BLaER1 treated with 17β-estradiol and CSF1 and Interleukin-3, amounts not matched to agents 10 nM and 100 nM (cell line): Measurements from ENCODE around the gene CFAP107.

Experiments
- H3K27ac ChIP-seq, 11 experiments: shearing (Covaris generic); formaldehyde crosslinking; 2 replicates each; pipeline ENCODE4 v1.8.1; 2022
- H3K27me3 ChIP-seq, 11 experiments: shearing (Covaris generic); formaldehyde crosslinking; 2 replicates each; pipeline ENCODE4 v1.8.1; 2022
- H3K36me3 ChIP-seq, 11 experiments: shearing (Covaris generic); formaldehyde crosslinking; 2 replicates each; pipeline ENCODE4 v1.8.1; 2022
- H3K4me1 ChIP-seq, 10 experiments: shearing (Covaris generic); formaldehyde crosslinking; 2 replicates each; pipeline ENCODE4 v1.8.1; 2022
- H3K4me2 ChIP-seq, 11 experiments: shearing (Covaris generic); formaldehyde crosslinking; 2 replicates each; pipeline ENCODE4 v1.8.1; 2022
- H3K4me3 ChIP-seq, 10 experiments: shearing (Covaris generic); formaldehyde crosslinking; 2 replicates each; pipeline ENCODE4 v1.8.1; 2022
- H3K9ac ChIP-seq, 11 experiments: shearing (Covaris generic); formaldehyde crosslinking; 2 replicates each; pipeline ENCODE4 v1.8.1; 2022
- H3K9me3 ChIP-seq, 11 experiments: shearing (Covaris generic); formaldehyde crosslinking; replicated peaks in 1 of 11; 2 replicates each; pipeline ENCODE4 v1.8.1; 2022
- H4K20me1 ChIP-seq, 11 experiments: shearing (Covaris generic); formaldehyde crosslinking; 2 replicates each; pipeline ENCODE4 v1.8.1; 2022
- Cebpa-rat ChIP-seq, 11 experiments: shearing (Covaris generic); IDR thresholded peaks; 2 replicates each; pipeline ENCODE4 v1.8.1; 2022

CFAP107 gene

DNA sequence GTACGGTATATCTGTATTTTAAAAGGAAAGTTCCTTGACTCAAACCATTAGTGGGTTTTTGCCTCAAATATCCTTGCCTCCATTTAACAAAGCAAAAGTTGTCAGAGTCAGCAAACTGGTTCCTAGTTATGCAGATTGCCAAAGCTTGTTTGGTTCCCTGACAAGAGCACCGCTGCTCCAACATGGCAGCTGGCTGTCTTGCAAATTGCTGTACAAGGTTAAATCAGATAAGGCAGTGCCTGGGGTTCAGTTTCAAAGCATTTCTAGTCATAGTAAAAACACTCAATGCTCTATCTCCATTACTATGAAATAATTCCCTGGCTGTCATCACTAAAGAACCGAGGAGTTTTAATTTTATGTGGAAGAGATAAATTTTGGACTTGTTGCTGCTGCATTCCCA lies 11.3 kb upstream of the CFAP107 start:
- Histone ChIP-seq H3K27ac (no peak overlapping the region), H3K4me1 (no peaks in the 10 kb centered on the region; a peak in 1 of 20 replicates), H3K4me3 (no peak overlapping the region), H3K9ac (no peak overlapping the region), H4K20me1 (no peaks in the 10 kb centered on the region), H3K27me3 (no peaks in the 10 kb centered on the region), H3K4me2 (no peak overlapping the region), H3K36me3 (no peaks in the 10 kb centered on the region), H3K9me3 (peaks cover 27 to 54% (median 37%) of the 10 kb centered on the region in 11 experiments)
- no peak for TF ChIP-seq Cebpa-rat (IDR thresholded peaks at IDR 0.05)

DNA sequence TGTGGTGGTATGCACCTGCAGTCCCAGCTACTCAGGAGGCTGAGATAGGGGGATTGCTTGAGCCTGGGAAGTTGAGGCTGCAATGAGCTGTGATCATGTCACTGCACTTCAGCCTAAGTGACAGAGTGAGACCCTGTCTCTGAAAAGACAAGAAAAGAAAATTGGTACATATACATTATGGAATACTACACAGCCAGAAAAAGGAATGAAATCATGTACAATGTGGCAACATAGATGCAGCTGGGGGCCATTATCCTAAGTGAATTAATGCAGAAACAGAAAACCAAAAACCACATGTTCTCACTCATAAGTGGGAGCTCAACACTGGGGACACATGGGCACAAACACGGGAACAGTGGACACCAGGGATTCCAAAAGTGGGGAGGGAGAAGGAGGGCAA lies 7.1 kb upstream of the CFAP107 start:
- Histone ChIP-seq H3K4me1 (no peaks in the 10 kb centered on the region; a peak in 1 of 20 replicates), H4K20me1 (no peaks in the 10 kb centered on the region), H3K9ac (no peak overlapping the region), H3K4me2 (no peak overlapping the region), H3K27me3 (no peaks in the 10 kb centered on the region), H3K36me3 (no peaks in the 10 kb centered on the region), H3K9me3 (peaks cover 0 to 25% (median 8%) of the 10 kb centered on the region in 11 experiments; a peak in 11 of 22 replicates), H3K27ac (no peak overlapping the region), H3K4me3 (no peak overlapping the region)
- TF ChIP-seq Cebpa-rat (IDR thresholded peaks at IDR 0.05) = no peak

DNA sequence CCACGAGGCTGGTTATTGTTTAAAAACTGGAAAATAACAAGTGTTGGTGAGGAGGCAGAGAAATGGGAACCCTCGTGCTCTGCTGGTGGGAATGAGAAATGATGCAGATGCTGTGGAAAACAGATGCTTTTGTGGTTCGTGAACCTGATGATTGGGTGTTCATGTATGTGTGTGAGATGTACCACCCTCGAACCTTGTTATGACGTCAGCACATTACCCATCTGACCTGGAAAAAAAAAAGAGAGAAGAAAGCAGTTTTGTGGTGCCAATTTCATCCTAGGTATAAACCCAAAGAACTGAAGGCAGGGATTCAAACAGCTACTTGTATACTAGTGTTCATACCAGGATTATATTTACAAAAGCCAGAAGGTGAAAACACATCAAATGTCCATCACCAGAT lies 6.4 kb upstream of the CFAP107 start:
- H3K4me2 ChIP-seq = no peak overlapping the region
- no peak overlapping the region for H3K4me3 ChIP-seq
- TF ChIP-seq Cebpa-rat (IDR thresholded peaks at IDR 0.05) = no peak
- no peaks in the 10 kb centered on the region; a peak in 1 of 20 replicates for H3K4me1 ChIP-seq
- no peaks in the 10 kb centered on the region for H3K36me3 ChIP-seq
- no peak overlapping the region for H3K27ac ChIP-seq
- H3K9me3 ChIP-seq = peaks cover 0 to 21% (median 8%) of the 10 kb centered on the region in 11 experiments; a peak in 10 of 22 replicates
- no peaks in the 10 kb centered on the region for H4K20me1 ChIP-seq
- H3K9ac ChIP-seq = no peak overlapping the region
- no peaks in the 10 kb centered on the region for H3K27me3 ChIP-seq

DNA sequence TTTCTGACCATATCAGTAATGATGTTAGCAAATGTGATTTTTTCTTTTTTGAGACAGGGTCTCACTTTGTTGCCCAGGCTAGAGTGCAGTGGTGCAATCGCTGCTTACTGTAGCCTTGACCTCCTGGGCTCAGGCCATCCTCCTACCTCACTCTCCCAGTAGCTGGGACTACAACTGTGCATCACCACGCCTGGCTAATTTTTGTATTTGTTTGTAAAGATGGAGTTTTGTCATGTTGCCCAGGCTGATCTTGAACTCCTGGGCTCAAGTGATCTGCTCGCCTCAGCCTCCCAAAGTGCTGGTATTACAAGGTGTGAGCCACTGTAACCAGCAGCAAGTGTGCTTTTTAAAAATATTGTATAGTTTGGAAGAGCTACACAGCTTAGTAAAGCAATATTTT lies 4.1 kb upstream of the CFAP107 start:
- Histone ChIP-seq H3K36me3 (no peaks in the 10 kb centered on the region), H3K27me3 (no peaks in the 10 kb centered on the region), H4K20me1 (no peaks in the 10 kb centered on the region), H3K9ac (no peak overlapping the region), H3K4me2 (no peak overlapping the region), H3K4me3 (no peak overlapping the region), H3K4me1 (no peaks in the 10 kb centered on the region; a peak in 1 of 20 replicates), H3K27ac (no peak overlapping the region), H3K9me3 (peaks cover 0 to 14% (median 8%) of the 10 kb centered on the region in 11 experiments; a peak in 11 of 22 replicates)
- TF ChIP-seq Cebpa-rat (IDR thresholded peaks at IDR 0.05) = no peak

DNA sequence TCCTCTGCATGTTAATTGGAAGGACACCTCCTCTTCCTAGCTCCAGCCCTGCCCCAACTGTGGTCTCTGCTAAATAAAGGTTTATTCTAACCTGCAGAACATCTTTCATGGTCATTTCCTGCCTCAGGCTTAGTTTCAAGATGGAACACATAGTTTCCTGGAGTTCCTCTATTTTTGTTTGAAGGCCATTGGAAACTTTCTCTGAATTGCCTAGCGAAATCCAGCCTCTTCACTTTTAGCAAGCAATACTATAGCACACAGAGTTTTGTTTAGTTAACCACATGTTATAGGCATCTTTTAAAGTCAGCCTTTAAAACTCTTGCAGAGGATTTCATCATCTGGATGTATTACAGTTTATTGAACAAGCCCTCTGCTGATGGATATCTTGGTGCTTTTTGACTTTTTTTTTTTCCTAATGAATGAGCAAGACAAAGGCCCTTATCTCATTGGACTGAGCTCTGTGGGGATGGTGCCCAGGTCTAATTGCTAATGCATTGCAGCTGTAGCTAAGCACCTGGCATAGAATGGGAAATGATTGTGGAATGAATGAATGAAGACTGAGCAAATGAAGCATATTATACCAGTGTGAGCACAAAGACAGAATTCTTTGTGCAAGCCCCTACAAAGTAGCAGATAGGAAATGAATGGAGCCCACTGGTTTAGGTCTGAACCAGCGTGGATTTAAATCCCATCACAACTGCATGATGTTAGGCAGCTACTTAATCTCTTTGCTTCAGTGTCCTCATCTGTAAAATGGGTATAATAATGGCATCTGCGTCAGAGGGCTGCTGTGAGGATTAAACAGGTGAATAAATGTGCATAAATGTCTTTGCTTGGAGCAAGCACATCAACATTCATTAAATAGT lies 641 bp upstream of the CFAP107 start:
- no peaks in the 10 kb centered on the region for H3K27me3 ChIP-seq
- H3K27ac ChIP-seq = no peak overlapping the region
- H3K4me3 ChIP-seq = no peak overlapping the region
- H3K4me1 ChIP-seq = no peaks in the 10 kb centered on the region
- no peak overlapping the region for H3K9ac ChIP-seq
- no peaks in the 10 kb centered on the region for H4K20me1 ChIP-seq
- H3K4me2 ChIP-seq = no peak overlapping the region
- TF ChIP-seq Cebpa-rat (IDR thresholded peaks at IDR 0.05) = no peak
- H3K9me3 ChIP-seq = peaks cover 32 to 38% (median 33%) of the 10 kb centered on the region in 11 experiments
- H3K36me3 ChIP-seq = 0 out of 22 replicates have a peak, but pooled peaks cover 0 to 4% (median 0%) of the 10 kb centered on the region in 11 experiments

DNA sequence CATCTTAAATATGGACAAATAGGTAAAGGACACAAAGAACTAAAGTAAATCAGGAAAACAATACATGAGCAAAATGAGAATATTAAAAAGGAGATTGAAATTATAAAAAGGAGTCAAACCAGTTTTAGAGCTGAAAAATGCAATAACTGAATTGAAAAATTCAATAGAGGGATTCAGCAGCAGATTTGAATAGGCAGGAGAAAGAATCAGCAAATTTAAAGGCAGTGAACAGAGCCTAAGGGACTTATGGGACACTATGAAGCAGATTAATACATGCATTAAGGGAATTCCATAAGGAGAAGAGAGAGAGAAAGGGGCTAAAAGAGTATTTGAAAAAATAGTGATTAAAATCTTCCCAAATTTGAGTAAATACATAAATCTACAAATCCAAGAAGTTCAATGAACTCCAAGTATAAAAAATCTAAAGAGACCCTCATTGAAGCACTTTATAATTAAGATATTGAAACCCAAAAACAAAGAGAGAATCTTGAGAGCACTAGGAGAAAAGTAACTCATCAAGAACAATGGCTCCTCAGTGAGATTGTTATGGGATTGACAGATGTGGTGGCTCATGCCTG lies 2.9 kb downstream of the CFAP107 start:
- H3K4me3 ChIP-seq = no peak overlapping the region; a peak in 1 of 20 replicates
- peaks cover 35 to 41% (median 38%) of the 10 kb centered on the region in 11 experiments for H3K9me3 ChIP-seq
- no peak for TF ChIP-seq Cebpa-rat (IDR thresholded peaks at IDR 0.05)
- H3K36me3 ChIP-seq = 0 out of 22 replicates have a peak, but pooled peaks cover 0 to 4% (median 0%) of the 10 kb centered on the region in 11 experiments
- no peaks in the 10 kb centered on the region for H4K20me1 ChIP-seq
- H3K9ac ChIP-seq = no peak overlapping the region
- no peak overlapping the region for H3K27ac ChIP-seq
- H3K4me2 ChIP-seq = no peak overlapping the region
- H3K27me3 ChIP-seq = no peaks in the 10 kb centered on the region
- H3K4me1 ChIP-seq = no peaks in the 10 kb centered on the region

DNA sequence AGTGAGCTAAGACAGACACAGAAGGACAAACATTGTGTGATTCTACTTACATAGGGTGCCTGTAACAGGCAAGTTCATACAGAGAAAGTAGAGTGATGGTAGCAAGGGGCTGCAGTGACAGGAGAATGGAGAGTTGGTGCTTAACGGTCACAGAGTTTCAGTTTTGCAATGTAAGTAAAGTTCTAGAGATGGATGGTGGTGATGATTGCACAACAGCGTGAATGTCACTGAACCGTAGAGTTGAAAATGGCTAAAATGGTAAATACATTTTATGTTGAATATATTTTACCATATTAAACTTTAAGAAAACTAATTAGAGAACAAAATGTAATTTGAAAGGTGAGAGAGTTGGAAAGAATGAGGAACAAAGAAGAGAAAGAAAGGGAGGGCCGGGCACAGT lies 8.7 kb downstream of the CFAP107 start:
- Histone ChIP-seq H3K27me3 (no peaks in the 10 kb centered on the region), H3K4me1 (peaks cover 0 to 3% (median 0%) of the 10 kb centered on the region in 10 experiments; a peak in 1 of 20 replicates), H3K4me3 (no peak overlapping the region), H4K20me1 (no peaks in the 10 kb centered on the region), H3K4me2 (no peak overlapping the region), H3K27ac (no peak overlapping the region), H3K9ac (no peak overlapping the region), H3K36me3 (no peaks in the 10 kb centered on the region), H3K9me3 (peaks cover 5 to 13% (median 10%) of the 10 kb centered on the region in 11 experiments; a peak in 21 of 22 replicates)
- TF ChIP-seq Cebpa-rat (IDR thresholded peaks at IDR 0.05) = peak in 1 of 11 experiments; percentile 46; a peak in 2 of 22 replicates

DNA sequence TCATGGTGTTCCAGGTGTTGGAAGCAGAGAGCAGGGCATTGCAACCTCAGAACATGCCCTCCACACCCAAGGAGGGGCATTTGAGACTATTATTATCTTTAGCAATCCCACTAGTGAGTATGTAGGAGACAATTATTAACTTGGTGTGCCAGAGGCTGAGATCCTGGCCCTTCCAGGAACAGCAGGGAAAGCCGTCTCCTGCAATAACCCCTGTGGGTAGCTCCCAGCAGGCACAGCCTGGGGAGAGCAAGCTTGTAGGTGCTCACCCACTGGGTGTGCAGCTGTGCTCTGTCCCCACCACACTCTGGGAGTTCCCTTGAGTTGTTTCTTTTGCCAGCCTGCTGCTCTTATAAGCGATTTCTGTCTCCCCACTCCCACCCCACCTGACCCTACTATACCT lies 10.3 kb downstream of the CFAP107 start:
- H3K27ac ChIP-seq = no peak overlapping the region
- H3K27me3 ChIP-seq = no peaks in the 10 kb centered on the region
- H3K4me2 ChIP-seq = no peak overlapping the region
- no peak for TF ChIP-seq Cebpa-rat (IDR thresholded peaks at IDR 0.05)
- 0 out of 22 replicates have a peak, but pooled peaks cover 0 to under 1% (median 0%) of the 10 kb centered on the region in 11 experiments for H3K9me3 ChIP-seq
- H3K4me1 ChIP-seq = peaks cover 0 to 3% (median 0%) of the 10 kb centered on the region in 10 experiments; a peak in 1 of 20 replicates
- H4K20me1 ChIP-seq = no peaks in the 10 kb centered on the region
- H3K36me3 ChIP-seq = no peaks in the 10 kb centered on the region
- no peak overlapping the region for H3K4me3 ChIP-seq
- no peak overlapping the region for H3K9ac ChIP-seq

DNA sequence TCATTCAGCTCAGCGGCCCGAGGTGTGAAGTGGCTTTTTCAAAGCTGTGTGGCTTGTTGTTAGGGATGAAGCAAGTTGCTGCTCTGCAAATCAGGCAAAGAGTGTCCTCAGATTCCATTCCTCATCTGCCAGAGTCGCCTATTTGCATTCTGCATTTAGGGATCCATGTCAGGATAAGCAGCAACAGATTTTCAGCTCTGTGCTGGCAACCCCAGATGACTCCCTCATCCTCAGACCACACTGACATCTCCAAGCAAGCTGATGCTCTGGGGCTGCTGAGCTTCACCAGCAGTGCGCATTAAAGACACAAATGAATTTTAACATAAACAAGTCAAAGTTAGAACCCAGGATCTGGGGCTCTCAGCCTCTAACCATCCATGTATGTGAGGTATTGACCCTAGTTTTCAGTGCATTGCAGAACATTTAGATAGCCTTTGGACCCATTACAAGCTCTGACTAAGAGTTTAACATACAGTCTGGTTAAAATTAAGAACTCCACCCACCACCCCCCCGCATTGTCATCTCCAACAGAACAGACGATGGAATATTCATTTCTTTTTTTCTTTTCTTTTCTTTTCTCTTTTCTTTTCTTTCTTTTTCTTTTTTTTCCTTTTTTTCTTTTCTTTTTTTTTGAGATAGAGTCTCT lies 10.9 kb downstream of the CFAP107 start:
- no peak for TF ChIP-seq Cebpa-rat (IDR thresholded peaks at IDR 0.05)
- peaks cover 0 to 3% (median 0%) of the 10 kb centered on the region in 10 experiments; a peak in 1 of 20 replicates for H3K4me1 ChIP-seq
- no peak overlapping the region for H3K9ac ChIP-seq
- no peak overlapping the region for H3K27ac ChIP-seq
- H3K4me3 ChIP-seq = no peak overlapping the region
- H3K27me3 ChIP-seq = no peaks in the 10 kb centered on the region
- H4K20me1 ChIP-seq = no peaks in the 10 kb centered on the region
- no peaks in the 10 kb centered on the region for H3K36me3 ChIP-seq
- H3K9me3 ChIP-seq = no peaks in the 10 kb centered on the region
- no peak overlapping the region for H3K4me2 ChIP-seq
